GM21825 (cell line): ENCODE results near the gene SPOCK3.
"Not testable (repeated sequence)": the region's sequence is repeated elsewhere in the genome, so short reads cannot be mapped to it uniquely, and the experiment has no call there.

Experiments
- ATAC-seq: cut with Tn5 transposase; IDR thresholded peaks from one replicate; pipeline ENCODE4 v1.9.1; 2021; ENCODE audit warnings: mild to moderate bottlenecking, moderate library complexity; ENCODE audit not compliant: unreplicated experiment

The SPOCK3 gene

DNA sequence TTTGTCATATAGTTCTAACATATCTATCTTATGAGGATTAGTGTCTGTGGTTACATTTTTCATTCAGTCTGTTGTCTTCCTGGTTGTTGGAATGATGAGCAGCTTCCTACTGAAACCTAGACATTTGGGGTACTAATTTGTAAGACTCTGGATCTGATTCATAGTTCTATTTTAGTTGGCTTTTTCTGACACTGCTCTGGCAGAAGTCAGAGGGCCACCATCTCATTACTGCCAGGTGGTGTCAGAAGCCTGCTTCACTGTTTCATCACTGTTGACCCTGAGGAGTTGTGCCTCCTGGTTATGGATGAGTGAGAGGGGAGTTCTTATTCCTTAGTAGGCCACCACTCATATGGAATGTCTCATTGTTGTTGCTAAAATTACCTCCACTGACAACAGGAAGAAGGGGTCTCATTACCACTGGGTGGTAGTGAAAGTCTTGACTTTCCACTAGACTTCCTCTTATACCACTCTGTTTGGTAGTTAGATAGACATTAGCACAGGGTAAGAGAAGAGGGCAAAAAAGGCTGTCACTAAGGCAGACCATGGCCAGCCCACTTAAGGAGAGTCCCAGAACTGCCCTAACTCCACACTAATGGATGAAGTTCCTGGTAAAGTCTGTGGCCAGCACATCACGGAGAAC, 395.2 kb downstream of the SPOCK3 start:
- ATAC-seq = peak; percentile 63

DNA sequence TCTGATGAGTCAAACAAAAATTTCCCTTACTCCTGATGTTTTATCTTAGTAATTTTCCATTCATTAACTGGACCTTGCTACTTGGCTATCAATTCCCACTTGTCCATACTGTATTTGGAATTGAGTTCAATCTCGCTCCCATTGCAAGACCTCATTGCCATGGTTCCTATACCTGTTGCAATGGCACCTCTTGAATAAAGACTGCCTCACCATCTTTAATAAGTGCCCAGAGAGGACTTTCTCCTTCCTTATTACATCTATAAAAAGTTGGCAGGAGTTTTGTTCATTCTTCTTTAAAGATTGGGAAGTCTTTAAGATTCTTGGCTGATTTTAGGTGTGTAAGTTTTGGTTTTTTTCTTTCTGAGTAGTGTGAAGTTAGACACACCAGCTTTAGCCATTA, 397.4 kb downstream of the SPOCK3 start:
- no peak for ATAC-seq

DNA sequence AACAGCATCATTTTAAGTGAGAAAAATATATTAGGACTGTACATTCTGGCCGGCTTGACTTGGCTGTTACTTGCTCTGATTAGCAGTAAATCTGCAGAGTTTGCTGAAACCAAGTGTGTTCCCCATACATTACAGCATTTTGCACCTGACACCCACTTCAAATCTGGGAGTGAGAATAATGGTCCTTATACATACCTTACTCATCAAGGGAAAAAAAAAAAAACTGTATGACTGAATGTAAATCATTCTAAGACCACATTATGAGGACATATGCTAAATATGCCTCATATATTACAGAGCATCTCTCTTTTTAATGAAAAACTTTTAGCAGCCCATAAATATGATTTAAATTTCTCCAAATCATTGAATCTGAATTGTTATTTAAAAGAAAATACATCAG, 406.7 kb downstream of the SPOCK3 start:
- no peak for ATAC-seq

DNA sequence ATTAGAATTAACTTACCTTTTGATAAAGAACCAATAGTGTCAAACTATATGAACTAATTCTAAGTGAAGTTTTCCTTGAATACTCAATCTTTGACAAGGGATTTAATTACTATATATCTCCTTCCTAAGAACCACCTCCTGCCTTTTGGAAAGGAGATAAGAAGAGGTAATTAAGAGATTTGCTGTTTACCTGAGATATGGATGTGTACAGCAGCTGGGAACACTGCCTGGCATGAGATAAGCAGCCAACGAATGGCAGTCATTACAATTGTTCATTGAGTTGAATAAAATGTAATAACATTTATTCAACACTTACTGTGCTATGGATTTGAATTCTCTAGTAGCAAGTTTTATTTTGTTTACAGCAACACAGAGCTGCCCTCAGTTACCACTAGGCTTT, 407.1 kb downstream of the SPOCK3 start:
- no peak for ATAC-seq

DNA sequence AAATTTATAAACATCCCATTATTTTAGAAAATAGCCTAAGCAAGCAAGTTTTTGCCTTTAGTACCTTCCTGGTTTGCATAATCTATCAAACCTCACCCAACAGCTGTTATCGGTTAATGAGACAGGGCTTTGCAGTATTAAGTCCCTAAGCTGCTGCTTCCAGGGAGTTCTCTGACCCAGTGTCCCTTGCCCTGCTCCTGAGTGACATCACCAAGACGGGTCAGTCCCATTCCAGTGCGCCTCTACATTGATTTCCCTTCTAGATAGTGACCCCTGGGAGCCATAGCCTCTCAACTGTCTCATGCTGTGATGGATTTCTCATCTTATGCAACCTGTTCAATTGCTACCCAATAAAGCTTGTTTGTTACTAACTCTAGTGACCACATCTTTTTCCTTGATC, 410.4 kb downstream of the SPOCK3 start:
- ATAC-seq = no peak

DNA sequence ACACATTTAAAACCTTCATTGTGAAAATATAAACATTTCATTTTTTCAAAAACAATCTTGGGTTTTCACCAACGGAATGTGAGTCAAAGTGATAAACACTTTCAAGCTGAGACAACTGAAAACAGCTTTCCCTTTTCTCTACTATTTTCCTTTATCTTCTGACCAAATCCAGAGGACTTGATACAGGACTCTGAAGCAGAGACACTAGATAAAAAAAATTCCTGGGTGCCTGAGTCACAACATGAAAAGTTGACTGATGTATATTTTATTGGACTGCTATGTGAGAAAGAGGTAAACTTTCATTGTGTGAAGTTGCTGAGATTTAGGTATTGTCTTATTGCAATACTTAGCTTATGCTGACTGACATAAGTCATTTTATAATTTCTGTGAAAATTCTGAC, 411.2 kb downstream of the SPOCK3 start:
- no peak for ATAC-seq

DNA sequence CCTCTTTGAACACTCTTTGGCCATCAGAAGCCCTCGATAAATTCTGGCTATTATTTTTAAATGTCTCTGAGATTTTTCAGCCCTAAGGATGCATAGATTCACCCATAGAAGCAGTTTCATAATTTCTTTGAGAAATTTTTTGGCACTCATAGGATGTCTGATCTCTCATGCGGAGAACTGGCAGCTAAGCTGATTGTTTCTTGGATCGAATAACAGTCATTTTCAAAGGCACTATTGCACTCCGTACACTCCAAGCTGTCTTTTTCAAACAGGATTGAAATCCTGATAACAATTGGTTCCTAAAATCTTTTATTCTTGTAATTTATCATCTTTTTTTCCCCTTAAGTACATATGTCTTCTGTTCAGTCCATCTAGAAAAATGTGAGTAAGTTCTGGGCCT, 411.9 kb downstream of the SPOCK3 start:
- ATAC-seq = no peak

DNA sequence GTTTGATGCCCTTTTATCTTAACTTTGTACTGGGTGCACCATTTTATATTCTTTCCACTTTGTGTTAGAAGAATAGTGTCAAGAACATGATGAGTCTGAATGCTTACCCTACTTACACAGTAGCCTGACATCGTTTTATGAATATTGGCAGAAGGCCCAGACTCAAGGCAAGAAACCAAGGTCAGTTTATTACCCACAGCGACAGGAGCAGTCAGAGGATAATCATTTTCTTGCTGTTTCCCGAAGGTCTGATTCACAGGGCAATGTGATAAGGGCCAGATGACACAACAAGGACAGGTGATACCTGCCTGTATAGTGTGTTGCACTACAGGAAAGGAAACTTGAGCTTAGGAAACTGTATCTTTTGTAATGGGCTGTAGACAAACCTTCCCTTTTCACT, 417.4 kb downstream of the SPOCK3 start:
- ATAC-seq = no peak

DNA sequence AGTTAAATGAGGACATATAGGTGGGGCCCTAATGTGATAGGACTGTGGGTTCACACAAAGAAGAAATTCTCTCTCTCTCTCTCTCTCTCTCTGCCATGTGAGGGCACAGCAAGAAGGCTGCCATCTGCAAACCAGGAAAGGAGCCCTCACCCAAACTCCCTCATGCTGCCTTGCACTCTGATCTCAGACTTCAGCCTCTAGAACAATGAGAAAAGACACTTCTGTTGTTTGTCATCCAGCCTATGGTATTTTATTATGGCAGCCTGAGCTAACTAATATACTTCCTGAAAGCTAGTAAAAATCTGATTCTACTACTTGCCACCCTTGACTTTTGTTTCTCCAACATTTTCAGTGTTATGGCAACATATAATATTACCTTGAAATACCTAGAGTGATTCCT, 425.9 kb downstream of the SPOCK3 start:
- no peak for ATAC-seq

DNA sequence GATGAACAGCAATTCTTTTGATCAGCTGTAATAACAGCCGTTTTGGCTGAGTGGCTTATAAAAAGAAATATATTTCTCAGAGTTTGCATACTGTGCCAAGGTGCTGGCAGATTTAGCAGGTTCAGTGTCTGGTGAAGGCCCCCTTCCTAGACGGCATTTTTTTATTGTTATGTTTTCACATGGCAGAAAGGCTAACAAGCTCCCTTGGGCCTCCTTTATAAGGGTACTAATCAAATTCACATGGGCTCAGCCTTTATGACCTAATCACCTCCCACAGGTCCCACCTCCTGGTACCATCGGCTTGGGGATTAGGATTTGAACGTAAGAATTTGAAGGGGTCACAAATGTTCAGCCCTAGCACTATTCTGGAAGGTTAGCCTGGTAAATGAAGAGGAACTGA, 431.9 kb downstream of the SPOCK3 start:
- ATAC-seq = no peak

DNA sequence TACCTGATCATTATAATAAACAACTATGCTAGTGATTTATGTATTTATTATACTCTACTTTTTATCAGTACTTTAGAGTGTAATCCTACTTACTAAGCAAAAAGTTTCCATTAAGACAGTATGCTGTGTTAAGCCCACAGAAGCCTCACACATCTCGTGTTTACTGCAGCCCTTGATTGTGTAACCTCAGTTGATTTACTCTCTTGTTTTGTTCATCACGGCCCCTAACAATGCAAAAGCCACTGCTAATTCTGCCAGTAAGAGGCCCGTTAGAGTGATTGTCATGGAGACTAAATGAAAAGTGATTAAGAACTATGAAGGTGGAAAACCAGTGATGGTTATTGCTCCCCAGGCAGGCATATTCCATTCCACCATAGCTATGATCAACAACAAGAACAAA, 436.2 kb downstream of the SPOCK3 start:
- no peak for ATAC-seq

DNA sequence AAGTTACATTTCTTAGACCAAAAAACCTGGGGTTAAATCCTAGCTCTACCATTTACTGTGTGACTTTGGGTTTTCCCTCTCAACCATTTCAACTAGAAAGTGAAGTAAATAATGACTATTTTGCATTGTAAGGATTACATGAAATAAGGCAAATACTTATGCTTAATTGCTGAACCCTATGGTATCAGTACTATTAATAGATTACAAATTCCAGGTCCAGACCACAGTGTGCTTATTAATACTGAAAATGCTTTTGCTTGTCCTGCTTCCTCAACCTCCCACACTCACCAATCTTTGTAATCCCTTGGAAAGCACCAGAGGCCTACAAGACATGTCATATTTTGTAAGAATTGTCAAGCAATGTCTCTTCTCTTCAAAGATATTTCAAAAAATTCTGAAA, 456.5 kb downstream of the SPOCK3 start:
- ATAC-seq = no peak

DNA sequence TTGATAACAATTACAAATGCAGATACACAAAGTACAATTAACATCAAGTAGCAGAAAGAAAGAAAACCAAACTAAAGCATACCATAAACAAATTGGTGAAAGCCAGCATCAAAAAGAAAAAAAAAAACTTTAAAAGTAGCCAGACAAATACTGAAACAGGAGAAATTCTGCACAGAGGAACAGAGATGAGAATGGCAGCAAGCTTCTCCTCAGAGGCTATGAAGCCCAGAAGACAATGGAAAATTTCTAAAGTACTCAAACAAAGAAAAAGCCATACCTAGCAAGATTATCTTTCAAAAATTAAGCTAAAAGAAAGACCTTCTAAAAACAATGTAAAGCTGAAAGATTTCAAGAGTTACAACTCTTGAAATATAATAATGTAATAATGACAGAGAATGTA, 471.3 kb downstream of the SPOCK3 start:
- no peak for ATAC-seq

DNA sequence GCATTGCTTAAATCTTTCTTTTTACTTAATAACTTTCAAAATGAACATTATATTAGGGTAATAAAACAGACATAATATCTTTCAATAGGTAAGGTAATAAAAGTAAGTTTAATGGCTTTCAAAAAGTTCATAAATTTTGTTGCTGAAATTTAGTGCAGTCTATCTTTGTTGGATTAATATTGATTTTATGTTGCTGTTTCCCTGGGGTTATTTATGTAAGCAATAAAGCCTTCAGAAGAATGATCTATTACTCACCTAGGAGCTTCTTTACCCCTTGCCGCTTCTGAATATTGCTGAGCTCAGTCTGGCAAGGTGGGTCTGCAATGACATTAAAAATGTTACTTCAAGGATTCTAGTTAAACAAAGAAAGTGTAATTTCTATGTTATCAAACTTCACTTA, 492.6 kb downstream of the SPOCK3 start:
- ATAC-seq = no peak

DNA sequence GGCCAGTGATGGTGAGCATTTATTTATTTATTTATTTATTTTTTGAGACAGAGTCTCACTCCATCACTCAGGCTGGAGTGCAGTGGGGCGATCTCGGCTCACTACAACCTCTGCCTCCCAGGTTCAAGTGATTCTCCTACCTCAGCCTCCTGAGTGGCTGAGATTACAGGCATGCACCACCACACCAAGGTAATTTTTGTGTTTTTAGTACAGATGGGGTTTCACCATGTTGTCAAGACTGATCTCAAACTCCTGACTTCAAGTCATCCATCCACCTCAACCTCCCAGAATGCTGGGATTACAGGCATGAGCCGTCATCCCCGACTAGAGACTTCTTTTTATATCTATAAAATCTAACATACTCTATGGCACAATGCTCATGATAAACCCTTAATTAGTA, 495.1 kb downstream of the SPOCK3 start:
- not testable (repeated sequence) for ATAC-seq

DNA sequence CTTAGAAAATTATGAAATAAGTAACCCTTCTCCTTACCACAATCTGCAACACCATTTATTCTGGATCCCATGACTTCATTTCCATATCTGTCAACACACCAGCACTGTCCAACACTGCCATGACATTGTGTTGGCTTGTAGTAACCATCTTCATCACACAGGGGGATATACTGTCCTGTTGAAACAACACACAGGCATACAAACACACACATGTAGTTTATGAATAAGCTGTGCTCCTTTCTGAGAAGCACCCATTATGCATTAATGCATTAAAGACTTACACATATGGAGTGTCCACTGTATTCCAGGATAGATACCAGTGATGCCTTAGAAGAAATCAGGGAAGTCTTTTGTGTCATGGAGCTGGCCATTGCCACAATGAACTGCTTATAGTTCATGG, 496.9 kb downstream of the SPOCK3 start:
- ATAC-seq = no peak

DNA sequence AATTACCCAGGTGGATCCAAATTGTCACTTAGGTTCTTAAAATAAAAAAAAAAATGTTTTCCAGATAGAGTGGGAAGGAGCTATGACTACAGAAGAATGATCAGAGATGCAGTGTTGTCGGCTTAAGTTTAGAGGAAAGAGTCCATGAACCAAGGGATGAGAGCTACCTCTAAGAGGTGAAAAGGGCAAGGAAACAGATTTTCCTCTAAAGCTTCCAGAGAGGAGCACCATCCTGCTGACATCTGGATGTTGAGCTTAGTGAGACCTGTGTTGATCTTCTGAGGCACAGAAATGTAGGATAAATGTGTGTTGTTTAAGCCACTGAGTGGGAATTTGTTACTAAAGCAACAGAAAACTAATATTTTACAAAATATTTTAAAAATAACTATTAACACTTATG, 498.7 kb downstream of the SPOCK3 start:
- no peak for ATAC-seq

DNA sequence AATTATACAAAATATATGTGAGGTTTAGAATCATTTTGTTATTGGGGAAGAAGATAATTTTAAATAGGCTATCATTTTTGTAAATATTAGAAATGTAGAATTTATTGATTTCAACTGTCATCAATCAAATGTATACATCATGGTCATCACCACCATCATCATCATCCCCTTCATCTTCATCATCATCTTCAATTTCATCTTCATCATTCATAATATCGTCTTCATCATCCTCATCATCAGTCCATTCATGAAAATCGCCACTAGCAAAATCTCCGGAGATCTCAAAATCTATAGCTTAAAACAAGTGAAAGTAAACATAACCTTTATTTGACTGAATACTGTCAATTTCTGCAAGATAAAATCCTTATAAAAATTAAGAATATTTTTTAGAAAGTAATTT, 499.5 kb downstream of the SPOCK3 start:
- ATAC-seq = no peak

DNA sequence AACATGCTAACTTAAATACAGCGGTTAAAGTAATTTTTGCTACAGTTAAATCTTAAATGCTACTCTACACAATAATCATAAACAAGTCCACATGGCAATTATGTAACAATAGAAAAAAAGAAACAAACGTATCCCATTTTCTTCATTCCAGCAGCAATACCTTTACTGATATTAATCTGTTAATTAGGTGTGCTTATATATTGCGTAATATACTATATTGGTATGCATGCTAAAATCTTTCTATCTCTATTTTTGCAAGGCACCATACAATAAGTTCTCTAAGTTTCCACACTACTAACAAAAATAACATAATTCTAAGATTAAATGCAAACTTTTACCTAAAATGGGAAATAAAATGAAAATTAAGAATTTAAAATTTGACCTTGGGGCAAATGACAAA, 500.6 kb downstream of the SPOCK3 start:
- no peak for ATAC-seq

DNA sequence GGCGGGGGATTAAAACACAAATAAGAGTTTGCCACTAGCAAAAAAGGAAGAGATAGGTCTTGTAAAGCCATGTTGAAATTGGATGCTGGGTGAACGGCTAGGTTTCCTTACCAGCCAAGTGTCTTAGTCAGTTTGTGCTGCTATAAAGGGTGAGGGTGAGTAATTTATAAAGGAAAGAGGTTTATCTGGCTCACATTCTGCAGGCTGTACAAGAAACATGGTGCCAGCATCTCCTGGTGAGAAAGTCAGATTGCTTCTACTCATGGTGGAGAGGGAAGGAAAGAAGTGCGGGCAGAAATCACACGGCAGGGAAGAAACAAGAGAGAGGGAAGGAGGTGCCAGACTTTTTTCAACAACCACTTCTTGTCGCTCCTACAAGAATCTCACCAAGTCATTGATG, 507.5 kb downstream of the SPOCK3 start:
- no peak for ATAC-seq

DNA sequence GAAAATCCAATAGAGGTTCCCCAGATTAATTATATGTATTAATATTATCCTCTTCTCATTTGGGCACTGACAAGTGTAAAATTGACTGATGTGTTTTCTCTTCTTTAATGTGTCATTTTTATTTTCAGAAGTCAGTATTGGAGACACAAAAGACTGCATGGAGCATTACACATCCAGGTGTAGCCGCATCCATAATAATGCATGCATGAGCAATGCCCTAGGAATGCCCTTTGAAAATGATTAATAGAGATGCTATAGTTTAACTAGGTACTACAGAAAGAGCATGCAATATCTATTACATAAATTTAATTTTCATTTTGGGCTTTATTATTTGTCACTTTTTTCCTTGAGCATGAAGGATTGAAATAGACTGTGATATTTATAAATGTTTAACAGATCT, 509.9 kb downstream of the SPOCK3 start:
- no peak for ATAC-seq

DNA sequence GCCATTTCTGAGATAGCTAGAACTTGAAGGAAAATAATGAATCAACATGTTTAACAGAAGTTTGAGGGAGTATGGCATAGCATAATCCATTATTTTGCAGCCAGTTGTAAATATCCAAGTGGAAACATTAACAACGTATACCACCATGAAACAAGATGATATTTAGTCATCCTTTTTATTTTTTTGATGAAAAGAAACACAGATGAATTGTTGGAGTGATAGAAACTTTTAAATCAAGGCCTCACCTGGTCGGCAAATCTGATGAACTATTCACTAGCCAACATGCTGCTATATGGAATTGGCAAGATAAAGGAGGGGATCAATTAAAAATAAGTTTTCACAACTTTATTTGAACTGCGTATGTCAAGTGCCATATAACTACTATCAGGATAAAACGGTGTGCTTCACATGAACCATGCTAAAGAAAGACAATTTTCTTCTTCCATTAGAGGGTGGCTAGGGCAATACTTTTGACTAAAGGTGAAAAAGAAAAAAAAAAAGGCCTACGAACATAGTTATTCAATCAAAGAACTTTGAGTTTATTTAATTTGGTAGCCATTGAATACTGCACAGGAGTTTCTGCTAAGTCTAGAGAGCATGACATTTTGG, 510.7 kb downstream of the SPOCK3 start:
- no peak for ATAC-seq
